ENCODE results near the gene MACROD1. TPM values are rescaled to one million over a fixed set of nuclear protein-coding genes. Genes with fewer than 3 reads are reported as not detected.

The MACROD1 gene
- total RNA-seq, 4 donors from 2014 or later = 29.2 to 64.6 (median 46.2) TPM

DNA sequence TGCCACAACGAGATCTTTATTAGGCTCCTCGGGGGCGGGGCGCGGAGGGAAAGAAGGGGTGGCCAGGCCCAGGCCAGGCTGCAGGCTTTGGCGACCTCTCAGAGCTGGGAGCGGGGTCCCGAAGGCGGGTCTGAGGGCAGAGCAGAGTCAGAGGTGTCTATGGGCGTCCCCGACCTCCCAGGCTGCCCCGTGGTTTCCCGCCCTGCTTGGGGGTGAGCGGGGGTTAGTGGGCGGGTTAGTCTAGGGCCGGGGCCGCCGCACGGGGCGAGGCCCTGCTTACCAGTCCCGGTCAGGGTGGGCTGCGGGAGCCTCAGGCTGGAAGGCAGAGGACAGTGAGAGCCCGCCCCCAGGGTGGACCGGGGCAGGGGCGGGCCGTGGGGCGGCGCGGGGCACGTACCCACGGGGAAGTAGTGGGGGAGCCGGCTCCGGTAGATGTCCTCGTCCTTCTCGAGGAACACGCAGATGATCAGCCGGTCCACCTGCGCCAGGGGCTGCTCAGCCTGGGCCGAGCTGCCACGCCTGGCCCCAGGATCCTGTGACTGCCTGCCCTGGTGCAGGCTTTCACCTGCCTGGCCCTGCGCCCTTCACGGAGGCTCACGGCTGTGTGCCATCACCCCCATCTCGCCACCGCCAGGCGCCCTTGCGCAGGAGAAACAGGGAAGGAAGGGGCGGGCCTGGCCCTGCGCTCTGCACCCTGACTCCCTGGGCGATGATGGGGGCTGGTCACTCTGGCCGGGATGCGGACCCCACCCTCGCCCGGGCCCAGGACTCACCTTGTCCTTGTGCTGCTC lies 167.2 kb downstream of the MACROD1 start:
- peaks cover 40% of the 10 kb centered on the region for H3K36me3 ChIP-seq
- peak overlapping the region; percentile 46 for H3K4me3 ChIP-seq
- no peaks in the 10 kb centered on the region for H3K27me3 ChIP-seq
- H3K27ac ChIP-seq = peak overlapping the region; percentile 25
- no peaks in the 10 kb centered on the region for H3K9me3 ChIP-seq
- 57% methylated on average over 17 of the region's 54 CpGs for WGBS
- TF ChIP-seq EP300 (IDR thresholded peaks at IDR 0.05) (no peak), POLR2A (IDR thresholded peaks at IDR 0.05) (no peak), POLR2AphosphoS5 (IDR thresholded peaks at IDR 0.05) (no peak)
- TF ChIP-seq, protein P1, sequence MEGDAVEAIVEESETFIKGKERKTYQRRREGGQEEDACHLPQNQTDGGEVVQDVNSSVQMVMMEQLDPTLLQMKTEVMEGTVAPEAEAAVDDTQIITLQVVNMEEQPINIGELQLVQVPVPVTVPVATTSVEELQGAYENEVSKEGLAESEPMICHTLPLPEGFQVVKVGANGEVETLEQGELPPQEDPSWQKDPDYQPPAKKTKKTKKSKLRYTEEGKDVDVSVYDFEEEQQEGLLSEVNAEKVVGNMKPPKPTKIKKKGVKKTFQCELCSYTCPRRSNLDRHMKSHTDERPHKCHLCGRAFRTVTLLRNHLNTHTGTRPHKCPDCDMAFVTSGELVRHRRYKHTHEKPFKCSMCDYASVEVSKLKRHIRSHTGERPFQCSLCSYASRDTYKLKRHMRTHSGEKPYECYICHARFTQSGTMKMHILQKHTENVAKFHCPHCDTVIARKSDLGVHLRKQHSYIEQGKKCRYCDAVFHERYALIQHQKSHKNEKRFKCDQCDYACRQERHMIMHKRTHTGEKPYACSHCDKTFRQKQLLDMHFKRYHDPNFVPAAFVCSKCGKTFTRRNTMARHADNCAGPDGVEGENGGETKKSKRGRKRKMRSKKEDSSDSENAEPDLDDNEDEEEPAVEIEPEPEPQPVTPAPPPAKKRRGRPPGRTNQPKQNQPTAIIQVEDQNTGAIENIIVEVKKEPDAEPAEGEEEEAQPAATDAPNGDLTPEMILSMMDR (IDR thresholded peaks at IDR 0.05) = no peak
- peaks cover 42% of the 10 kb centered on the region for H3K4me1 ChIP-seq
- no peak for DNase-seq (ENCODE audit: low spot score in 2 of 2)

DNA sequence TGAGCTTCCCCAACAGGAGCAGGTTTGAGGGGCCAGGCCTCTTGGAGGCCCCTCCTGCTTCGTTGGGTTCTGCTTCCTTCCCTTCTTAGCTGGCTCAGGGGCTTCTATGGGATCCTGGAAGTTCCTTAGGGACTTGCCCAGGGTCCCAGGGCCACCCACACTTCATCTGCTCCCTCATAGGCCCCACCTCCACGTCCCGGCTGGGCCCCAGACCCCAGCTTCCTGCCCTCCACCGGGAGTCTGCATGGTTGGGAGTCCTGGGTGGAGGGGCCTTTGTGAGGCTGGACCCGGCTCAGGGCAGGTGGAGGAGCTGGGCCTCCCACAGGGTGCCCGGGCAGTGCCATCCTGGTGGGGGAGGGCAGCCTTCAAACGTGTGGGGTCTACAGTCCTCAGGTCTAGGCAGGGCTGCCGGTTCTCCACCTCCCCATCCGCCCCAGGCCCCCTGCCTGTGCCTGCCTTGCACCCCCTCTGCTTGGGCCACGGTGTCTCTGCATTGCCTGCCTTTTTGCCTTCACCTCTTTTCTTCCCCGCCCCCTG lies 168.0 kb downstream of the MACROD1 start:
- peaks cover 40% of the 10 kb centered on the region for H3K36me3 ChIP-seq
- H3K4me1 ChIP-seq = peaks cover 42% of the 10 kb centered on the region
- H3K9me3 ChIP-seq = no peaks in the 10 kb centered on the region
- no peaks in the 10 kb centered on the region for H3K27me3 ChIP-seq
- no peak overlapping the region for H3K4me3 ChIP-seq
- no peak overlapping the region for H3K27ac ChIP-seq
- no peak for TF ChIP-seq POLR2AphosphoS5 (IDR thresholded peaks at IDR 0.05)
- DNase-seq (ENCODE audit: low spot score in 2 of 2) = no peak
- WGBS = 77% methylated on average over 8 of the region's 11 CpGs

DNA sequence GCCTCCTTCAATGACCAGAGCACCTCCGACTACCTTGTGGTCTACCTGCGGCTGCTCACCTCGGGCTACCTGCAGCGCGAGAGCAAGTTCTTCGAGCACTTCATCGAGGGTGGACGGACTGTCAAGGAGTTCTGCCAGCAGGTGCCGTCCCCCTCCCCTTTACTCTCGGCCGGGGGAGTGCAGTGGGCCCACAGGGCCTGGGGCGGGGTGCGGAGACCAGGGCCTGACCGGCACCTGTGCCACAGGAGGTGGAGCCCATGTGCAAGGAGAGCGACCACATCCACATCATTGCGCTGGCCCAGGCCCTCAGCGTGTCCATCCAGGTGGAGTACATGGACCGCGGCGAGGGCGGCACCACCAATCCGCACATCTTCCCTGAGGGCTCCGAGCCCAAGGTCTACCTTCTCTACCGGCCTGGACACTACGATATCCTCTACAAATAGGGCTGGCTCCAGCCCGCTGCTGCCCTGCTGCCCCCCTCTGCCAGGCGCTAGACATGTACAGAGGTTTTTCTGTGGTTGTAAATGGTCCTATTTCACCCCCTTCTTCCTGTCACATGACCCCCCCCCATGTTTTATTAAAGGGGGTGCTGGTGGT lies 168.7 kb downstream of the MACROD1 start:
- Histone ChIP-seq H3K9me3 (no peaks in the 10 kb centered on the region), H3K4me3 (no peak overlapping the region), H3K36me3 (peaks cover 44% of the 10 kb centered on the region), H3K27ac (no peak overlapping the region), H3K27me3 (no peaks in the 10 kb centered on the region), H3K4me1 (peaks cover 40% of the 10 kb centered on the region)
- WGBS = 93% methylated on average over 8 of the region's 27 CpGs
- TF ChIP-seq EP300 (IDR thresholded peaks at IDR 0.05) (no peak), POLR2AphosphoS5 (IDR thresholded peaks at IDR 0.05) (no peak), POLR2A (IDR thresholded peaks at IDR 0.05) (no peak)
- TF ChIP-seq, protein P1 (IDR thresholded peaks at IDR 0.05) = no peak
- DNase-seq (ENCODE audit: low spot score in 2 of 2) = no peak

DNA sequence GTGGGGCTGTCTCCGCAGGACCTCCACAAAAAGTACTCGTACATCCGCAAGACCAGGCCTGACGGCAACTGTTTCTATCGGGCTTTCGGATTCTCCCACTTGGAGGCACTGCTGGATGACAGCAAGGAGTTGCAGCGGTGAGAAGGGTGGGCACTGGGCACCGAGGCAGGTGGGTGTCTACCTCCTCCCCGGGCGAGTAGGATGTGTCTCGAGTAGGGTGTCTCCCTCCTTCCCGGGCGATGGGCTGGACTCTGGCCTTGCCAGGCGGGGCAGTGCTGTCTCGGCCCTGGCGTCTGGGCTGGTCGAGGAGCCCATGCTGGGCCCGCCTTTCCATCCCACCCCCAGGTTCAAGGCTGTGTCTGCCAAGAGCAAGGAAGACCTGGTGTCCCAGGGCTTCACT lies 169.4 kb downstream of the MACROD1 start:
- H3K9me3 ChIP-seq = no peaks in the 10 kb centered on the region
- DNase-seq (ENCODE audit: low spot score in 2 of 2) = no peak
- H3K4me3 ChIP-seq = no peak overlapping the region
- WGBS = 84% methylated on average over 4 of the region's 18 CpGs
- no peak for TF ChIP-seq EP300 (IDR thresholded peaks at IDR 0.05)
- TF ChIP-seq POLR2AphosphoS5 (IDR thresholded peaks at IDR 0.05) = no peak
- TF ChIP-seq POLR2A (IDR thresholded peaks at IDR 0.05) = no peak
- TF ChIP-seq, protein P1 (IDR thresholded peaks at IDR 0.05) = no peak
- H3K27me3 ChIP-seq = no peaks in the 10 kb centered on the region
- no peak overlapping the region for H3K27ac ChIP-seq
- peaks cover 49% of the 10 kb centered on the region for H3K36me3 ChIP-seq
- peaks cover 34% of the 10 kb centered on the region for H3K4me1 ChIP-seq

DNA sequence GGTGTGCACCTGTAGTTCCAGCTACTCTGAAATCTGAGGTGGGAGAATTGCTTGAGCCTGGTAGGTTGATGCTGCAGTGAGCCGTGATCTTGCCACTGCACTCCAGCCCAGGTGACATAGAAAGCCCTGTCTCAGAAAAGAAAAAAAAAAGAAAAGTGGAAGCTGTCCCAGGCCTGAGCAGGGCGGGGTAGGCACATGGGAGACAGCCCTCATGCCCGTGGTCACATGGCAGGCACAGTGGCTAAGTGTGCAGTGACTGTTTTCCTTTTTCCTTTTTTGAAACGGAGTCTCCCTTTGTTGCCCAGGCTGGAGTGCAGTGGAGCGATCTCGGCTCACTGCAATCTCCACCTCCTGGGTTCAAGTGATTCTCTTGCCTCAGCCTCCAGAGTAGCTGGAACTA lies 171.9 kb downstream of the MACROD1 start:
- peaks cover 9% of the 10 kb centered on the region for H3K4me1 ChIP-seq
- no peak overlapping the region for H3K4me3 ChIP-seq
- peaks cover 66% of the 10 kb centered on the region for H3K36me3 ChIP-seq
- no peaks in the 10 kb centered on the region for H3K9me3 ChIP-seq
- WGBS = 48% methylated on average over 6 of the region's 6 CpGs
- H3K27ac ChIP-seq = no peak overlapping the region
- DNase-seq (ENCODE audit: low spot score in 2 of 2) = no peak
- TF ChIP-seq POLR2A (IDR thresholded peaks at IDR 0.05) (no peak), POLR2AphosphoS5 (IDR thresholded peaks at IDR 0.05) (no peak), EP300 (IDR thresholded peaks at IDR 0.05) (no peak)
- TF ChIP-seq, protein P1 (IDR thresholded peaks at IDR 0.05) = no peak
- no peaks in the 10 kb centered on the region for H3K27me3 ChIP-seq

Measured in suprapubic skin (tissue), 4 donors.